WTC11 (cell line): ENCODE data around the gene PRR7. TPM values are rescaled to one million over a fixed set of nuclear protein-coding genes. Genes with fewer than 3 reads are reported as not detected.

ENCODE experiments used
- ATAC-seq: fragments of 200-7000 bp; cut with Tn5 transposase; 2 replicates; pipeline ENCODE4 v1.10.0; 2021; ENCODE audit warnings: mild to moderate bottlenecking, moderate library complexity
- CTCF ChIA-PET: fragments of 300-600 bp; sonication (Branson Sonifier 250); formaldehyde crosslinking; loops from one replicate; lab custom pipeline; 2021; ENCODE audit warnings: antibody characterized with exemption; lab: Charles Lee
- POLR2A ChIA-PET: fragments of 350-600 bp; sonication (Branson Sonifier 250); formaldehyde crosslinking; loops from one replicate; lab custom pipeline; 2021; ENCODE audit warnings: antibody characterized with exemption; lab: Charles Lee
- DNase-seq: peaks from one replicate; pipeline ENCODE4 v3.0.0; 2021; ENCODE audit warnings: low spot score
- H3K27ac Mint-ChIP-seq: 2 replicates; pipeline ENCODE4 v1.8.0; 2021; ENCODE audit warnings: mixed read lengths
- H3K27me3 Mint-ChIP-seq: 2 replicates; pipeline ENCODE4 v1.8.0; 2021; ENCODE audit warnings: low read depth, mild to moderate bottlenecking, moderate library complexity, mixed read lengths
- H3K36me3 Mint-ChIP-seq: 2 replicates; pipeline ENCODE4 v1.8.0; 2021; ENCODE audit warnings: mixed read lengths
- H3K4me1 Mint-ChIP-seq: 2 replicates; pipeline ENCODE4 v1.8.0; 2022; ENCODE audit warnings: mixed read lengths
- H3K4me3 Mint-ChIP-seq: 2 replicates; pipeline ENCODE4 v1.8.0; 2021; ENCODE audit warnings: mild to moderate bottlenecking, moderate library complexity, mixed read lengths
- H3K9me3 Mint-ChIP-seq: 2 replicates; pipeline ENCODE4 v1.8.0; 2021; ENCODE audit warnings: mixed read lengths
- CDX4 ChIP-seq: fragments of 250-450 bp; sonication (Bioruptor Pico); IDR thresholded peaks from 2 replicates; pipeline ENCODE4 v1.9.0; 2021; ENCODE audit warnings: moderate library complexity, mild to moderate bottlenecking, inconsistent platforms, borderline replicate concordance
- CREM ChIP-seq: sonication (generic); formaldehyde crosslinking; IDR thresholded peaks from 2 replicates; pipeline ENCODE4 v1.8.1; 2022; ENCODE audit warnings: mild to moderate bottlenecking, missing genetic modification reagents, moderate library complexity
- CTCF ChIP-seq: fragments of 200-600 bp; IDR thresholded peaks from 2 replicates; pipeline ENCODE4 v1.8.0; 2022; ENCODE audit warnings: antibody characterized with exemption
- ESRRA ChIP-seq: sonication (generic); formaldehyde crosslinking; IDR thresholded peaks from 2 replicates; pipeline ENCODE4 v1.8.1; 2022; ENCODE audit warnings: mild to moderate bottlenecking, missing genetic modification reagents, borderline replicate concordance
- ETV6 ChIP-seq: sonication (generic); formaldehyde crosslinking; IDR thresholded peaks from 2 replicates; pipeline ENCODE4 v1.8.1; 2022; ENCODE audit warnings: mild to moderate bottlenecking, missing genetic modification reagents
- FOXK1 ChIP-seq: sonication (generic); formaldehyde crosslinking; IDR thresholded peaks from 2 replicates; pipeline ENCODE4 v1.8.0; 2022; ENCODE audit warnings: mild to moderate bottlenecking, moderate library complexity, missing genetic modification reagents
- FOXP1 ChIP-seq: sonication (generic); formaldehyde crosslinking; IDR thresholded peaks from 2 replicates; pipeline ENCODE4 v1.8.0; 2022; ENCODE audit warnings: missing genetic modification reagents, mild to moderate bottlenecking, moderate library complexity, borderline replicate concordance
- GTF2I ChIP-seq: fragments of 250-450 bp; sonication (Bioruptor Pico); conservative IDR thresholded peaks from 2 replicates; pipeline ENCODE4 v1.4.0; 2021; ENCODE audit warnings: mild to moderate bottlenecking
- JUN ChIP-seq: sonication (generic); formaldehyde crosslinking; IDR thresholded peaks from 2 replicates; pipeline ENCODE4 v1.8.0; 2023; ENCODE audit warnings: mild to moderate bottlenecking, missing genetic modification reagents
- NFYB ChIP-seq: sonication (generic); formaldehyde crosslinking; conservative IDR thresholded peaks from 2 replicates; pipeline ENCODE4 v1.8.0; 2022; ENCODE audit warnings: low read depth, missing genetic modification reagents
- NR1H2 ChIP-seq: sonication (generic); formaldehyde crosslinking; IDR thresholded peaks from 2 replicates; pipeline ENCODE4 v1.9.0; 2021; ENCODE audit warnings: mild to moderate bottlenecking, moderate library complexity, missing genetic modification reagents
- NR2C2 ChIP-seq: sonication (generic); formaldehyde crosslinking; IDR thresholded peaks from 2 replicates; pipeline ENCODE4 v1.8.0; 2022; ENCODE audit warnings: mild to moderate bottlenecking, missing genetic modification reagents
- NR3C1 ChIP-seq: sonication (generic); formaldehyde crosslinking; conservative IDR thresholded peaks from 2 replicates; pipeline ENCODE4 v1.8.1; 2023; ENCODE audit warnings: low read depth, mild to moderate bottlenecking, missing genetic modification reagents
- RELA ChIP-seq: sonication (generic); formaldehyde crosslinking; IDR thresholded peaks from 2 replicates; pipeline ENCODE4 v1.8.1; 2022; ENCODE audit warnings: missing genetic modification reagents, mild to moderate bottlenecking, borderline replicate concordance
- SMAD3 ChIP-seq: sonication (generic); formaldehyde crosslinking; IDR thresholded peaks from 2 replicates; pipeline ENCODE4 v1.8.0; 2022; ENCODE audit warnings: missing genetic modification reagents, mild to moderate bottlenecking, borderline replicate concordance
- SMAD4 ChIP-seq: sonication (generic); formaldehyde crosslinking; IDR thresholded peaks from 2 replicates; pipeline ENCODE4 v1.8.0; 2022; ENCODE audit warnings: mild to moderate bottlenecking, missing genetic modification reagents
- SOX15 ChIP-seq: fragments of 250-450 bp; sonication (Bioruptor Pico); IDR thresholded peaks from 2 replicates; pipeline ENCODE4 v1.9.0; 2021; ENCODE audit warnings: mild to moderate bottlenecking
- ZBTB21 ChIP-seq: sonication (generic); formaldehyde crosslinking; IDR thresholded peaks from 2 replicates; pipeline ENCODE4 v1.8.1; 2023; ENCODE audit warnings: mild to moderate bottlenecking, missing genetic modification reagents, borderline replicate concordance
- ZNF121 ChIP-seq: sonication (generic); formaldehyde crosslinking; IDR thresholded peaks from 2 replicates; pipeline ENCODE4 v1.8.0; 2023; ENCODE audit warnings: missing genetic modification reagents
- ZNF281 ChIP-seq: sonication (generic); formaldehyde crosslinking; IDR thresholded peaks from 2 replicates; pipeline ENCODE4 v1.8.0; 2023; ENCODE audit warnings: mild to moderate bottlenecking, missing genetic modification reagents
- ZNF423 ChIP-seq: fragments of 250-450 bp; sonication (Bioruptor Pico); IDR thresholded peaks from 2 replicates; pipeline ENCODE4 v2.1.2; 2022; ENCODE audit warnings: mild to moderate bottlenecking, moderate library complexity
- ZNF671 ChIP-seq: fragments of 250-450 bp; sonication (Bioruptor Pico); IDR thresholded peaks from 2 replicates; pipeline ENCODE4 v1.8.0; 2021; ENCODE audit warnings: mild to moderate bottlenecking
- total RNA-seq: library from RNA; stranded (reverse); gene quantifications from 3 replicates; pipeline ENCODE4 v1.2.3, GENCODE V29; 2021

Gene PRR7
- total RNA-seq, 1 experiment from 2014 or later, result 13.1 TPM

GRCh38 chr5:177475563-177476427 lies 29.2 kb downstream of the PRR7 start:
- ATAC-seq, result no peak
- no peak overlapping the region for H3K27ac Mint-ChIP-seq
- TF ChIP-seq ZNF671 (CRISPR knock-in tag) (peak; percentile 37; the same call in 1 of the 2 replicates), ETV6 (CRISPR knock-in tag) (no peak), FOXP1 (CRISPR knock-in tag) (0 out of 2 replicates have a peak, but pooled peaks have one; percentile 20), NR1H2 (CRISPR knock-in tag) (no peak)
- DNase-seq, result no peak
- peaks cover 41% of the 10 kb centered on the region for H3K4me1 Mint-ChIP-seq
- H3K36me3 Mint-ChIP-seq, result no peaks in the 10 kb centered on the region
- H3K4me3 Mint-ChIP-seq, result no peak overlapping the region
- ChIA-PET CTCF (interaction anchor here (0.6 to 16.7 kb wide), 10 partner anchors 18 to 106 kb away, joined by 3 to 230 read pairs (median 10); partner anchors contain the start of gene PDLIM7), POLR2A (interaction anchor here (1.4 to 5.9 kb wide), 3 partner anchors 13 to 22 kb away, joined by 5 to 43 read pairs (median 6); partner anchors contain the start of gene PDLIM7)
- H3K27me3 Mint-ChIP-seq, result no peaks in the 10 kb centered on the region
- H3K9me3 Mint-ChIP-seq, result no peaks in the 10 kb centered on the region

GRCh38 chr5:177476531-177477233 lies 30.1 kb downstream of the PRR7 start:
- POLR2A ChIA-PET, result interaction anchor here (1.5 to 5.9 kb wide), 3 partner anchors 17 to 50 kb away, joined by 3 to 43 read pairs (median 6); partner anchors contain the start of genes GRK6 and PDLIM7
- CTCF ChIA-PET, result interaction anchor here (0.6 to 16.7 kb wide), 10 partner anchors 17 to 107 kb away, joined by 3 to 230 read pairs (median 8); partner anchors contain the start of gene PDLIM7
- no peak overlapping the region for H3K27ac Mint-ChIP-seq

GRCh38 chr5:177477701-177478477 lies 31.3 kb downstream of the PRR7 start:
- ChIA-PET POLR2A (interaction anchor here (0.9 to 5.9 kb wide), 6 partner anchors 15 to 51 kb away, joined by 3 to 43 read pairs (median 8); partner anchors contain the start of genes GRK6 and PDLIM7), CTCF (interaction anchor here (0.9 to 16.7 kb wide), 8 partner anchors 15 to 168 kb away, joined by 3 to 230 read pairs (median 12); partner anchors contain the start of gene PDLIM7)
- Mint-ChIP-seq H3K36me3 (peaks cover under 1% of the 10 kb centered on the region; the same call in 1 of the 2 replicates), H3K4me3 (no peak overlapping the region), H3K4me1 (peaks cover 30% of the 10 kb centered on the region), H3K27me3 (no peaks in the 10 kb centered on the region), H3K9me3 (no peaks in the 10 kb centered on the region), H3K27ac (0 out of 2 replicates have a peak overlapping the region, but pooled peaks have one; percentile 71)
- ATAC-seq, result no peak
- no peak for DNase-seq
- no peak for TF ChIP-seq NFYB (CRISPR knock-in tag)
- no peak for TF ChIP-seq NR3C1 (CRISPR knock-in tag)
- TF ChIP-seq ESRRA (CRISPR knock-in tag), result no peak
- TF ChIP-seq CREM (CRISPR knock-in tag), result no peak
- TF ChIP-seq RELA (CRISPR knock-in tag), result no peak
- TF ChIP-seq SMAD3 (CRISPR knock-in tag), result no peak
- no peak for TF ChIP-seq ZNF281 (CRISPR knock-in tag)
- no peak for TF ChIP-seq ZBTB21 (CRISPR knock-in tag)
- TF ChIP-seq FOXK1 (CRISPR knock-in tag), result no peak
- no peak for TF ChIP-seq NR1H2 (CRISPR knock-in tag)
- TF ChIP-seq CTCF, result no peak
- TF ChIP-seq CDX4 (CRISPR knock-in tag), result no peak
- no peak for TF ChIP-seq GTF2I (CRISPR knock-in tag)
- no peak for TF ChIP-seq ZNF423 (CRISPR knock-in tag)
- TF ChIP-seq SMAD4 (CRISPR knock-in tag), result no peak
- no peak for TF ChIP-seq NR2C2 (CRISPR knock-in tag)
- TF ChIP-seq JUN (CRISPR knock-in tag), result no peak

More at GRCh38 chr5:177476531-177477233, 30.1 kb downstream of the PRR7 start:
- H3K4me1 Mint-ChIP-seq, result peaks cover 33% of the 10 kb centered on the region
- ATAC-seq (no peak), DNase-seq (no peak)
- no peaks in the 10 kb centered on the region for H3K36me3 Mint-ChIP-seq
- no peak overlapping the region for H3K4me3 Mint-ChIP-seq
- TF ChIP-seq SOX15, result no peak
- no peak for TF ChIP-seq ZNF121 (CRISPR knock-in tag)
- no peaks in the 10 kb centered on the region for H3K9me3 Mint-ChIP-seq
- H3K27me3 Mint-ChIP-seq, result no peaks in the 10 kb centered on the region
